ENCODE data around the gene ABHD3. TPM values are rescaled to one million over a fixed set of nuclear protein-coding genes. Genes with fewer than 3 reads are reported as not detected.
"Not testable (repeated sequence)": the region's sequence is repeated elsewhere in the genome, so short reads cannot be mapped to it uniquely, and the experiment has no call there.

ABHD3 gene
- total RNA-seq, 2 experiments from 2014 or later = 154 to 169 TPM

GRCh38 chr18:21722687-21723086, 18.1 kb upstream of the ABHD3 start:
- POLR2A ChIA-PET = no interaction called here
- no peak for DNase-seq (ENCODE audit: low spot score)
- no peaks in the 10 kb centered on the region for H3K36me3 ChIP-seq (ENCODE audit: insufficient read depth, low read length)
- no peak overlapping the region for H2AFZ ChIP-seq (ENCODE audit: low read length)
- H3K4me1 ChIP-seq (ENCODE audit: insufficient read depth, low read length, poor library complexity, severe bottlenecking) = no peaks in the 10 kb centered on the region
- H3K4me2 ChIP-seq (ENCODE audit: low read length) = no peak overlapping the region
- intact Hi-C loops (cut with micrococcal nuclease; ENCODE audit: unreplicated experiment) = no loop called here
- no peak overlapping the region for H3K27ac ChIP-seq (ENCODE audit: low read depth, low read length, poor library complexity, severe bottlenecking)
- H3K9me2 ChIP-seq (ENCODE audit: insufficient read depth, low read length) = no peaks in the 10 kb centered on the region
- no peak overlapping the region for H3K4me3 ChIP-seq (ENCODE audit: low read depth, low read length, poor library complexity, severe bottlenecking)
- CTCF ChIA-PET (ENCODE audit: unreplicated experiment) = no interaction called here
- no peaks in the 10 kb centered on the region for H3K79me2 ChIP-seq (ENCODE audit: insufficient read depth, low read depth, low read length)
- no peaks in the 10 kb centered on the region for H4K20me1 ChIP-seq (ENCODE audit: insufficient read depth, low read length)
- BruUV-seq (replicated peaks) = no TSS peak
- no peaks in the 10 kb centered on the region for H3K9me3 ChIP-seq (ENCODE audit: low read length)
- TF ChIP-seq, protein P1, sequence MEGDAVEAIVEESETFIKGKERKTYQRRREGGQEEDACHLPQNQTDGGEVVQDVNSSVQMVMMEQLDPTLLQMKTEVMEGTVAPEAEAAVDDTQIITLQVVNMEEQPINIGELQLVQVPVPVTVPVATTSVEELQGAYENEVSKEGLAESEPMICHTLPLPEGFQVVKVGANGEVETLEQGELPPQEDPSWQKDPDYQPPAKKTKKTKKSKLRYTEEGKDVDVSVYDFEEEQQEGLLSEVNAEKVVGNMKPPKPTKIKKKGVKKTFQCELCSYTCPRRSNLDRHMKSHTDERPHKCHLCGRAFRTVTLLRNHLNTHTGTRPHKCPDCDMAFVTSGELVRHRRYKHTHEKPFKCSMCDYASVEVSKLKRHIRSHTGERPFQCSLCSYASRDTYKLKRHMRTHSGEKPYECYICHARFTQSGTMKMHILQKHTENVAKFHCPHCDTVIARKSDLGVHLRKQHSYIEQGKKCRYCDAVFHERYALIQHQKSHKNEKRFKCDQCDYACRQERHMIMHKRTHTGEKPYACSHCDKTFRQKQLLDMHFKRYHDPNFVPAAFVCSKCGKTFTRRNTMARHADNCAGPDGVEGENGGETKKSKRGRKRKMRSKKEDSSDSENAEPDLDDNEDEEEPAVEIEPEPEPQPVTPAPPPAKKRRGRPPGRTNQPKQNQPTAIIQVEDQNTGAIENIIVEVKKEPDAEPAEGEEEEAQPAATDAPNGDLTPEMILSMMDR (conservative IDR thresholded peaks at IDR 0.05; ENCODE audit: low read length) = no peak
- TF ChIP-seq EZH2phosphoT487 (IDR thresholded peaks at IDR 0.05; ENCODE audit: borderline replicate concordance, low read depth, low read length) = no peak

DNA sequence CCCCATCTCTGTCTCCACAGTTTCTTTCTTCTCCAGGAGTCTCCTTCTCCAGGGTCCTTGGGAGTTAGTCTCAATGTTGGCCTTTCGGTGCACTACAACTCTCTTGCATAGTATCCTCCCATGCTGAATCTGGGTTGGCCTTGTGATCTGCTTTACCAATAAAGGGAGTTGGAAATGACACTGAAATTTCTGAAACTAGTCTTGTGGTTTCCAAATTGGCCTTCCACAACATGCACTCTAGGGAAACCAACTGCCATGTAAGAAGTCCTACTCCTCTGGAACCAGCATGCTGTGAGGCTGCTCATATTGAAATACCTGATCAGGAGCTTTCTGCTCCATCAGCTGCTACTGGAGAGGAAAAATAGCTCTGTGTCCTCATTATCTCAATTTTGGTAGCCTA, 9.9 kb upstream of the ABHD3 start:
- H3K4me1 ChIP-seq (ENCODE audit: insufficient read depth, low read length, poor library complexity, severe bottlenecking) = peaks cover 3% of the 10 kb centered on the region
- H2AFZ ChIP-seq (ENCODE audit: low read length) = no peak overlapping the region
- peaks cover 14% of the 10 kb centered on the region for H3K36me3 ChIP-seq (ENCODE audit: insufficient read depth, low read length)
- no TSS peak for BruUV-seq (replicated peaks)
- ChIA-PET POLR2A (interaction anchor here (1.1 kb wide), 1 partner anchor 26 kb away, joined by 3 read pairs; the partner anchor contains the start of gene MIB1), CTCF (ENCODE audit: unreplicated experiment) (no interaction called here)
- peaks cover 4% of the 10 kb centered on the region; the same call in 1 of the 2 replicates for H3K9me3 ChIP-seq (ENCODE audit: low read length)
- no peaks in the 10 kb centered on the region for H3K79me2 ChIP-seq (ENCODE audit: insufficient read depth, low read depth, low read length)
- no peak overlapping the region for H3K27ac ChIP-seq (ENCODE audit: low read depth, low read length, poor library complexity, severe bottlenecking)
- H4K20me1 ChIP-seq (ENCODE audit: insufficient read depth, low read length) = no peaks in the 10 kb centered on the region
- H3K4me2 ChIP-seq (ENCODE audit: low read length) = no peak overlapping the region
- no peak for DNase-seq (ENCODE audit: low spot score)
- TF ChIP-seq, protein P1 (conservative IDR thresholded peaks at IDR 0.05; ENCODE audit: low read length) = no peak
- no peak for TF ChIP-seq EZH2phosphoT487 (IDR thresholded peaks at IDR 0.05; ENCODE audit: borderline replicate concordance, low read depth, low read length)
- intact Hi-C loops (cut with micrococcal nuclease; ENCODE audit: unreplicated experiment) = no loop called here
- H3K9me2 ChIP-seq (ENCODE audit: insufficient read depth, low read length) = no peaks in the 10 kb centered on the region
- no peak overlapping the region for H3K4me3 ChIP-seq (ENCODE audit: low read depth, low read length, poor library complexity, severe bottlenecking)

- POLR2A ChIA-PET = interaction anchor here (0.8 to 1.2 kb wide), 2 partner anchors 18 to 33 kb away, joined by 4 to 7 read pairs; partner anchors contain the start of gene MIB1
- CTCF ChIA-PET (ENCODE audit: unreplicated experiment) = interaction anchor here (0.6 kb wide), 1 partner anchor 99 kb away, joined by 3 read pairs; no protein-coding TSS in a partner anchor
- intact Hi-C loops (cut with micrococcal nuclease; ENCODE audit: unreplicated experiment) = not testable (repeated sequence)
Observed at GRCh38 chr18:21707130-21707529, 2.6 kb upstream of the ABHD3 start.

More at GRCh38 chr18:21707130-21707529, 2.6 kb upstream of the ABHD3 start:
- not testable (repeated sequence) for BruUV-seq (replicated peaks); H3K9me3 ChIP-seq (ENCODE audit: low read length); H4K20me1 ChIP-seq (ENCODE audit: insufficient read depth, low read length); H2AFZ ChIP-seq (ENCODE audit: low read length); H3K27ac ChIP-seq (ENCODE audit: low read depth, low read length, poor library complexity, severe bottlenecking); H3K4me2 ChIP-seq (ENCODE audit: low read length); DNase-seq (ENCODE audit: low spot score); H3K4me3 ChIP-seq (ENCODE audit: low read depth, low read length, poor library complexity, severe bottlenecking); H3K9me2 ChIP-seq (ENCODE audit: insufficient read depth, low read length)
- Histone ChIP-seq H3K79me2 (ENCODE audit: insufficient read depth, low read depth, low read length) (peaks cover 29% of the 10 kb centered on the region), H3K4me1 (ENCODE audit: insufficient read depth, low read length, poor library complexity, severe bottlenecking) (peaks cover 21% of the 10 kb centered on the region), H3K36me3 (ENCODE audit: insufficient read depth, low read length) (peaks cover 30% of the 10 kb centered on the region)
